HG03025 (cell line): ENCODE measurements around the gene PCDHGA9.
"Not testable (repeated sequence)": the region's sequence is repeated elsewhere in the genome, so short reads cannot be mapped to it uniquely, and the experiment has no call there.

Source experiments
- ATAC-seq: cut with Tn5 transposase; IDR thresholded peaks from one replicate; pipeline ENCODE4 v1.9.1; 2021; ENCODE audit warnings: mild to moderate bottlenecking, moderate library complexity; ENCODE audit not compliant: unreplicated experiment, low FRiP score

PCDHGA9 gene

GRCh38 chr5:141402553-141403243 lies at the start of gene PCDHGA9:
TSS of gene PCDHGA9 (plus strand) at chr5:141402778. CDS start at chr5:141402953, 175 bp downstream.
- no peak for ATAC-seq

GRCh38 chr5:141354900-141355469 lies 47.6 kb upstream of the PCDHGA9 start, which contains the start of gene PCDHGA4:
TSS of gene PCDHGA4 (plus strand) at chr5:141355021. CDS start at chr5:141355108, 87 bp downstream.
- no peak for ATAC-seq

GRCh38 chr5:141355641-141356040 lies 46.9 kb upstream of the PCDHGA9 start:
- ATAC-seq: no peak

- ATAC-seq: no peak
Measured at GRCh38 chr5:141356133-141356532, 46.4 kb upstream of the PCDHGA9 start.

- ATAC-seq: no peak
Measured at GRCh38 chr5:141356950-141357349, 45.6 kb upstream of the PCDHGA9 start.

- no peak for ATAC-seq
Measured at GRCh38 chr5:141359790-141360426, 42.7 kb upstream of the PCDHGA9 start, which contains the start of gene PCDHGB2. TSS of gene PCDHGB2 (plus strand) at chr5:141359994. CDS start at chr5:141360136, 142 bp downstream.

GRCh38 chr5:141360685-141361084 lies 41.9 kb upstream of the PCDHGA9 start:
- no peak for ATAC-seq

GRCh38 chr5:141362719-141363118 lies 39.9 kb upstream of the PCDHGA9 start:
- no peak for ATAC-seq

- ATAC-seq: no peak
Measured at GRCh38 chr5:141363952-141364660, 38.5 kb upstream of the PCDHGA9 start, which contains the start of gene PCDHGA5. TSS of gene PCDHGA5 (plus strand) at chr5:141364162. CDS start at chr5:141364331, 169 bp downstream.

- ATAC-seq: no peak
Measured at GRCh38 chr5:141366016-141366896, 36.3 kb upstream of the PCDHGA9 start.

- ATAC-seq: peak; percentile 99
Measured at GRCh38 chr5:141369994-141370848, 32.4 kb upstream of the PCDHGA9 start, which contains the start of gene PCDHGB3. TSS of gene PCDHGB3 (plus strand) at chr5:141370242. CDS start at chr5:141370395, 153 bp downstream.

- no peak for ATAC-seq
Measured at GRCh38 chr5:141371572-141372475, 30.8 kb upstream of the PCDHGA9 start.

GRCh38 chr5:141373673-141374317 lies 28.8 kb upstream of the PCDHGA9 start, which contains the start of gene PCDHGA6:
TSS of gene PCDHGA6 (plus strand) at chr5:141373891. CDS start at chr5:141374084, 193 bp downstream.
- ATAC-seq: no peak

GRCh38 chr5:141374627-141375026 lies 28.0 kb upstream of the PCDHGA9 start:
- ATAC-seq: no peak

- not testable (repeated sequence) for ATAC-seq
Measured at GRCh38 chr5:141375444-141376155, 27.0 kb upstream of the PCDHGA9 start.

- ATAC-seq: no peak
Measured at GRCh38 chr5:141382469-141383294, 19.9 kb upstream of the PCDHGA9 start, which contains the start of gene PCDHGA7. TSS of gene PCDHGA7 (plus strand) at chr5:141382742. CDS start at chr5:141382900, 158 bp downstream.
